ENCODE measurements around the gene NAT9.

The NAT9 gene, protein sequence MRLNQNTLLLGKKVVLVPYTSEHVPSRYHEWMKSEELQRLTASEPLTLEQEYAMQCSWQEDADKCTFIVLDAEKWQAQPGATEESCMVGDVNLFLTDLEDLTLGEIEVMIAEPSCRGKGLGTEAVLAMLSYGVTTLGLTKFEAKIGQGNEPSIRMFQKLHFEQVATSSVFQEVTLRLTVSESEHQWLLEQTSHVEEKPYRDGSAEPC

DNA sequence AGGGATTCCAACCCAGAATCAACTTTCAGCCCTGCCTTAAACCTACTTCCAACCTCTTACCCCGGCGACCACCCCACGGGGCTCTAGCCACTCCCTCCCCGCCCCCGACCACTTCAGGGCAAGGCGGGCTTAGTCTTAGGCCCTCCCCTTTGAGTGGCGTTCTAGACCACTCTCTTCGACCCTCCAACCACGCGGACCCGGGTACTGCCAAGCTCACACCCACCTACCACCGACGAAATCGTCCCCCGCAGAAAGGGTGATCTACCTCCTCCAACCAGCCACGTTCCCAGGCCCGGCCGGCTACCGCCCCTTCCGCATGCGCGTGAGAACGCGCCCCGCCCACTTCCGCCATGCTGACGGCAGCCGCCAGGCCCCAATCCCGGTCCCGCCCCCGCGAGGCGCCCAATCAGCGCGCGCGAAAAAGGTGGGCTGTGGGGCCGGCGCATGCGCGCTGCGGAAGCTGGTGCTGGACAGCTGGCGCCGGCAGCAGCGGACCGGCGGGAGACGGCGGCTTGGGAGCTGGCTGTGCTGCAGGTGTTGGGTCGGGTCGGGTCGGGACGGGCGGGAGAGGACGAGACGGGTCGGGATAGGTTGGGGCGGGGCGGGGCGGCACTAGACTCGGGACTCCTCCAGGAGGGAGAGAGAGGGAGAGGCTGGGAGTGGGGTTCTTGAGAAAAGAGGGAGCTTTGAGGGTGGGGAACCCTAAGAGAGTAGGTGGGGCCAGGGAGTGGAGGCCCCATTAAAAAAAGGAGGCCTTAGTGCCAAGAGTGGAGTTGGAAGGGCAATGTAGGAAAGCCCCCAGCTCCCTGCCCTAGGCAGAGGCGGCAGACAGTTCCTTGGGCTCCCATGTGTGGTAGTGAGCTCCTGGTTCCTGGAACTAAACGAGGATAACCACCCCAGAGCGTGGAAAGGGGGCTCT lies at the start of gene NAT9:
TSS of gene NAT9 (minus strand) at position 302 of the 919 bp plus-strand sequence. CDS start 647 bp downstream, outside the sequence.
- peak; percentile 99 for DNase-seq (ENCODE audit: low spot score)

DNA sequence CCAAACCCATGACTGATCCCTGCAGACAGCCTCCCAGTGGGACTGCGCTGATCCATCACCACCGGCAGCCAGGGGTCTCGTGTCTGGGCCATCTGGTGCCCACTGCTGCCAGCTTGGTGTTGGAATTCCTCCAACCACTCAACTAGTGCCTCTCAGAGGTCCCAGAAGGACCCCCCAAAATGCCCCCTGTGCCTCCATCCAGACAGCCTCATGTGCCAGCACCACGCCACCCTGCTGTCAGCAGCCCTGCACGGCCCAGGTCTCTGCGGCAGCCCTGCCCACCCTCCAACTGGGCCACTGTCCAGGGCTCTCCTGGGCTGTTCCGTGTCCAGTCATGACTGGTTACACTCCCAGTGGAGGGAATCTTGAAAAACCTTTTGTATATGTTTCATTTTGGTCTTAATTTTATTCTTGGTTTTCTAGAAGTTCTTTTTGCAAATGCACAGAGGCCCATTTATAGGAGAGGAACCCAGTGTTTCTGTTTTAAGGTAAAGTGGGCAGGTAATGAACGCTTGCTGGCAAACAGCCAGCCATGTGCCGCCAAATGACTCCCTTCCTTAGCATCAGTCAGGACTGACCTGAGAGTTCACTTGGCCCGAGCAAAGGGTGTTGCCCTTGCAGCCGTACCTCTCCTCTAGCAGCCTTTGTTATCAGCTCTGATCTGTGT lies 48.9 kb upstream of the NAT9 start:
- DNase-seq (ENCODE audit: low spot score): no peak

DNA sequence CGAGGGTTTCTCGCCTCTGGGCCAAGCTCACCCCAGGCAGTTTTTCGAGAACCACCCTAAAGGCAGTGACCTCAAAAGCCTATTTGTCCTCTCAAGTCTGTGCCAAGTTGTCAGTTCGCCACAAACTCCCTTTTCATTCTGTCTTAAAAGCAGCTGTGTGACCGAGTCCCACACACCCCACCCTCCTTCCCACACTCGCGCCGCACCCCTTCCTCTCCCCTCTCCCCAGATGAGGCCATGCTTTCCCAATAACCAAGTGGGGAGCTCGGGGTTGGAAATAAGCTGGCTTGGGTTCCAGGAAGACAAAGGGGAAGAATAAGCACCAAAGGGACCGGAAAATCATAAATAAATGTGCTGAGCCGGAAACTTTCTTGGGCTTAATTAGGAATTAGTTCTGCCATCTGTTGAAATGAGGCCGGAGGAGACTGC lies 46.8 kb upstream of the NAT9 start:
- no peak for DNase-seq (ENCODE audit: low spot score)

DNA sequence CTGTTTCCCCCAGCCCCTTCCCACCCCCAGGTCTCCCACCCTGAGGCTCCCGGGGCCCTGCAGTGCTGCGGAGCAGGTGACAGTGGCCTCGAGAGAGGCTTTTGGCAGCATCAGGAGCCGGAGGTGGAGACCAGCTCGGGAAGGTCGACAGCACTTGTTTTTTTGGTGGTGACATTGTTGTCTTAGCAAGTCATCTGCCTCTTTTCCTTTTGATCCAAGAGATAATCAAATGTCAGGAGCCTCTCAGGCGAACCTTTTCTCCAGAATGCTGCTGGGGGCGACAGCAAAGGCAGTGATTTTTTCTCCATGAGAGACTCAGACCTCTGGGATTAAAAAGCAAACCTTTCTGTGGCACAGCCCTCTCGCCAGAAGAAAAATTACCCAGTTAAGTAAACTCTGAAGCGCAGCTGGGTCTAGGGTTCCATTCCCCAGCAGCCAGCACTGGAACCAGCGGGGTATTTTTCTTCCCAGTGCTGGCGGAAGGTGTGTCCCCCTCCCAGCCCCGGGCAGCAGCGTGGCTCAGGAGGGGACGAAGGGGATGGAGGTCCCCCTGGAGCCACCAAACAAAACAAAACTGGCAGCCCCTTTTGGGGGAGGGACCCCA lies 46.3 kb upstream of the NAT9 start:
- DNase-seq (ENCODE audit: low spot score): no peak

DNA sequence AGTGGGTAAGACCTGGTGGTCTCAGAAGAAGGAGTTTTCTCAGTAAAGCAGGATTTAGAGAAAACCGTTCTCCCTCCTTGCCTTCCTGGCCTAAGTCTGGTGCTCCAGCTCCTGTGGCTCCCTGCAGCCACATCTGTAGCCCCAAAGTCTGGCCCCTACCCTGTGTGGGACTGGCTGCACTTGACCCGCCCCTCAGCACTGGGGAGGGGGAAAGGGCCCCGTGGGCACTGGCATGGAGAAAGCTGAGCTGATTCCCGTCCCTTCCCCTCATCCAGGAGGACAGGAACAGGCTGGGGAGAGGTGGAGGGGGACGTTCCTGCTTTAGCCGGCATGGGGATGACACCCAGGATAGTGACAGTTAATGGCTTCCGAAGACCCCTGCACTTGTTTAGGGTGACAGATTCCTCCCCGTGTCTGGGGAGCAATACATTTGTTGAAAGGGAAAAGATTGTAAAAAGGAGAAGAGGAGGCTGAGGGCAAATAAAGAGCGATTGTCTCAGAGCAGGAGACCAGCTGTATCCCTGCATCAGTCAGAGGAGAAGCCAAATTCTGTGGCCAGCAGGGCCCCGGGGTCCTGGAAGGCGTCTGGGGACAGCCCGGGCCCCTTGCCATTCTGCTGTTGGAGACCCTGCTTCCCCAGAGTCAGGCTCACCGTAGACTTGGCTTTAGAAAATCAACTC lies 45.6 kb upstream of the NAT9 start:
- DNase-seq (ENCODE audit: low spot score): no peak

DNA sequence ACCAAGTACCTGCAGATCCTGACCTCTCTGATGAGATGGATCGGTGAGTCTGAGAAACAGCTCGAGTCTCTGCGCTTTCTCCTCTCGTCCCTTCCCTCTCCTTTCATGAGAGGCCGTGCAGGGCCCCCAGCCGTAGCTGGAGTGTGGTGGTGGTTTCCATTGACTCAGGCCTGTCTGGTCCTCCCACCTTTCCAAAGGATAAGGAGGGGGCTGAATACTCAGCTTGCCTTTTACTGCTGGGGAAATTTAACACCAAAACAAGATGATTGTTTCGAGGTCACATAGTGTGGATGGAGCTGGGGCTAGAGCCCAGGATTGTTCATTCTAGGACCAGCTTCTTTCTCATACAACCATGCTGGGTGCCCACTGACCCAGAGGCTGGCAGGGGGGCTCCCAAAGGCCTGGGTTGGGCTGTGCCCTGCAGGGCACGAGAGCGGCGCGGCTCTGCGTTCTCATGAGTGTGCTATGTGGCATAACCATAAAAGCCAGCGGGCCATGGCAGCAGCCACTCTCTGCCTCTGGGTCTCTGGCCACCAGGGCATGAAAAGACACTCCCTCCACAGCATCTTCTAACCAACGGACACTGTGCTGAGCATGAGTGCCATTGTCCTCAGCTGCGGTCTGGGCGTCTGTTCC lies 43.8 kb upstream of the NAT9 start:
- DNase-seq (ENCODE audit: low spot score): no peak

DNA sequence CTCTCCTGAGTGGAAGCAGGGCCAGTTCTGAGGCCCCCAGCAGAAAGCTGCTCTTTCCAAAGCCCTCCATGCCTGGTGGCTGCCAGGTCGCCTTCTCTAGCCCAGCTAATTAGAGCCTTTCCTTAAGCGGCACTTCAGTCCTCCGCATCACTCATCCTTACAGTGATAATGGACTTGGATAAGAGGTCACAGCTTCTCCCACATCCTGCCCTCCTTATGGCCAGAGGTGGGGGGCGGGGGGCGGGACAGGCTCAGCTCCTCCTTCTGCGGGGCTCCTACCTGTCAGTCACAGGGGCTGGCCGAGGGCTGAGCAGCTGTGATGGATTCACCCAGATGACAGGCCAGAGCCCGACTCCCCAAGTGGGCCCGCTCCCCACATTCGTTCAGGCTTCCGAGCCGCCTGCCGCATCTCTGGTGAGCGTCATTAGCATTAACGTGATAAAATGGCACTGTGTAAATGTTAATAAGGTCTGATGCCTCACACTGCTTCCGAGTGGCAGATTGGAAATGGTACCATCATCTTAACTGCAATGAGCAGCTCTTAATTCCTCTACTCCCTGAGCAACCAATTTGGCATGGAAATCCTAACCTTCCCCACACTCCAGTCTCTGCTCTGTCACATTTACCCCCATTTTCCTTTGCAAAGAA lies 42.3 kb upstream of the NAT9 start:
- no peak for DNase-seq (ENCODE audit: low spot score)

DNA sequence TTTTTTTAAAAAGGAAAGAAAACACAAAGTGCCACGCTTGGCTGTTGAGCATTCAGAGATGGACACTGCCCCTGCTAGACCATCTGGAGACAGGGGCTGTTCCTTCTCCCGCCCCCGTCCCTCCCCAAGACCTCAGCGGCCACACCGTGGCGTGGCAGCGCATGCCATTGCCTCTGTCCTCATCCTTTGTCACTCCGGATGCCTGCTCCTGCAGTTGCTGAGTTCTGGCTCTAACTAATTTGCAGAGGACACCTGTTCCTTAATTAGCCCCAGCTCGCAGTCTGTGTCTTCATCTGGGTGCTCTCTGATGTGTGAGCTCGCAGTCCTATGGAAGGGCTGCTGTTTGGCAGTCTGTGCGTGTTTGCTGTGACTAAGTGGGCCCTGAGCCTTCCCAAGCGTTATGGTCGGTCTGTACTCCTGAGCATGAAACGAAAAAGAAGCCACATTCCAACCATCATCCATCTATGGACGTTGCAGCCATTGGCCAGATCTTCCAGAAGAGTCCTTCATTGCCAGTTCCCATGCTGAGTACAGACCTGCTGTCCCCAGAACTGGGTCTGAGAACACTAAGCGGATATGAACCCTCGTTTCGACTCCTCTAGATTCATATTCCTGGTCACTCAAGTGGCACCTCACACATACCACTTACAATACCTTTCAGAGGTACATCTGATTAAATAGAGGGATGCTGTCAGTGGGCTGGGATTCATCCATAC lies 40.9 kb upstream of the NAT9 start:
- no peak for DNase-seq (ENCODE audit: low spot score)

DNA sequence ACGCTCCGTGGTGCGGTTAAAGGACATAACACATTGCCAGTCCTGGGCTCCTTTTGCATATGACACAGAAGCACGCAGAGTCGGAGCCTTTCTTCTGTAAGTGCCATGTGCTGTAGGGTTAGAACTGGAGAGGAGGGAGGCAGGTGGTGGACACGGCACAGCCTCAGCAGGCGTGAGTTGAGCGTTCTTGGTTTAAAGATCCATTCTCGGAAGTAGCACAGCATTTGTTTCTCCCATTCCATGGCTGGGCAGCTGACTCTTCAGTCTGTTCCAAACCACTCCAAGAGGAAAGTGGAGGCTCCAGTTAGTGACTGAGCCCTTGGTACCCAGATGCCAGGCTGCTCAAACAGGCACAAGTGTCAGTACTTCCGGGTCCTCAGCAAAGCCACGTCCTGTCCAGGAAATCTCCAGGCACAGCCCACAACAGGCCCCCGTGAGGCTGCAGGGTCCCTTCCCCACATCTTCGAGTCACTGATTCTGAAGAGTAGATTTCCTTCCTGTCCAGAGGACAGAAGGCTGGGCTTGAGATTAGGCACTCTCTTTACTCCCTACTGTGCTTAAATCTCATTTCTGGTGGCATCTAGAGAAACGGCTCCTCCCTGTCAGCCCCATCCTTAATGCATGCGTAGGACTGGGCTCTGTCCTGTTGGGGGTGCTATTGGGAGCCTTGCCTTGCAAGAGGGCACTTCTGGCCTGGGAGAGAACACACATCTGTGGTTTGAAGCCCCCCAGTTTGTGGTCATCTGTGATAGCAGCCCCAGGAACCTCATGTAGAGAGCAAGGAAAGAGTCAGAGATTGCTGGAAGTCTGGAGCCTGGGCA lies 39.6 kb upstream of the NAT9 start:
- DNase-seq (ENCODE audit: low spot score): no peak

DNA sequence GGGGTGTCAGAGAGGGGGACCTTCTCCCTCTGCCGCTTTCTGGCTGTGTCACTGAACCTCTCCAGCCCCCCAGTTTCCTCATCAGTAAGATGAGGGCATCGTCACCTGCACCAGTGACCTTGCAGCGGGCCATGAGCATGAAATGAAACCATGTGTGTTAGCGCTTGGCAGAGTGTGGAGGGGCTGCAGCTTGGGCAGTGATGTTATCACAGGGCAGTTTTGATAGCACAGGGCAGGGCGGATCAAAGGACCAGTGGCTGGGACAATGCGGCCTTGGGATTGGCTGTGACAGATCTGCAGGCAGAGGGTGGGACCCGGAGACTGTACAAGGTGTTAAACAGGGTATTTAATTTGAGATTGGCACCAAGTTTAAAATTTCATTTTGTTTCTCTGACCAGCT lies 38.9 kb upstream of the NAT9 start:
- DNase-seq (ENCODE audit: low spot score): no peak

DNA sequence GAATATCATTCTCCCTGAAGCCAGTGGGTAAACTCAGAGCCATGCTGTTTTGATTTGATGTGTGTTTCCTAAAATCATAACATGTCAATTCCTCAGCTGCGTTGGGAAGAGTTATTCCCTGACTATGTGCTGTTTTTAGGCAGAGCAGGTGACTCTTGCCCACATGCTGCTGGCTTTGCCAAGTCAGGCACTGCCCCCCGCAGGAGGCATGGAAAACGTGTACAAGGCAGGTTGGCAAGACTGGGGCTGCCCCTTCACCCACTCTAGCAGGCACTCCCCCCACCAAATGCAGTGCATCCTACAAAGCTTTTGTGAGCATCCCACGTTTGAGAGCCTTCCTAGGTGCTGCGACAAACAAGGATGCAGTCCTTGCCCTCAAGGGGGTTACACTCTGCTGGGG lies 38.3 kb upstream of the NAT9 start:
- no peak for DNase-seq (ENCODE audit: low spot score)

DNA sequence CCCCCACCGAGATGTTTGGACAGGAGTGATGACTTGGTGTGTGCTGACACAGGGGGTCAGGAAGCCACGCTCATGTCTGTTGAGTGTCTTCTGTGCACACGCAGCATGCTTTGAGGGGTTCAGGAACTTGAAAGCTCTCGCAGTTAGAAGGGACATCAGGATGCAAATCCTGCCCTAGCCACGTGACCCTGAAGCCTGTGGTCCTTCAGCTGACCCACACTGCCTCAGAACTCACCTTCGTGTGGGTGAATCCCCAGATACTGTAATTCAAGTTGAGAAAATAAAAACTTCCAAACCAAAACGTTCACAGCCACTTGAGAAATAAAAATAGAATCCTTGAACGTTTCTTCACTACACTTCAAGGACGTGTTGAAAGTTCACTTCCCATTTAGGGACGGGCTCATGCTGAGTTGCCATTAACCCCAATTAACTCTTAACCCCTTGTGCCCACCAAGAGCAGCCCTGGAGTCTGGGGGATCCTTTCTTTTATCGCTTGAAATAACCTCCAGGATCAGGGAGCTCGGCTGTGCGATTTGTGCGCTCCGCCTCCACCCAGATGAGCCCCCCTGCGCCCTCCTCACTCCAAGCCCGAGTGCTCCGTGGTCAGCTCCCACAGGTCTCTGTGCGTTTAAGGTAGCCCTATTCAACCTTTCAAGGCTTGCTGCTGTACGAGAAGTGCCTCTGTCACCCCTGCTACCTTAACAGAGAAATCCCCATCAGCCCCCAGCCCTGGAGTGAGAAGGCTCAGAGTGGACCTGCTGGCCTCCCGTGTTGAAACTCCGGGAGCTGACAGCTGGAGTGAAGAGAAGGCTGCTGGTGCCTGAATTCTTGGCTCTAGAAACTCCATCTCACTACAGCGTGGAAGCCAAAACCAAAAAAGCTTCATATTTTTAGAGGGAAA lies 36.2 kb upstream of the NAT9 start:
- DNase-seq (ENCODE audit: low spot score): no peak

DNA sequence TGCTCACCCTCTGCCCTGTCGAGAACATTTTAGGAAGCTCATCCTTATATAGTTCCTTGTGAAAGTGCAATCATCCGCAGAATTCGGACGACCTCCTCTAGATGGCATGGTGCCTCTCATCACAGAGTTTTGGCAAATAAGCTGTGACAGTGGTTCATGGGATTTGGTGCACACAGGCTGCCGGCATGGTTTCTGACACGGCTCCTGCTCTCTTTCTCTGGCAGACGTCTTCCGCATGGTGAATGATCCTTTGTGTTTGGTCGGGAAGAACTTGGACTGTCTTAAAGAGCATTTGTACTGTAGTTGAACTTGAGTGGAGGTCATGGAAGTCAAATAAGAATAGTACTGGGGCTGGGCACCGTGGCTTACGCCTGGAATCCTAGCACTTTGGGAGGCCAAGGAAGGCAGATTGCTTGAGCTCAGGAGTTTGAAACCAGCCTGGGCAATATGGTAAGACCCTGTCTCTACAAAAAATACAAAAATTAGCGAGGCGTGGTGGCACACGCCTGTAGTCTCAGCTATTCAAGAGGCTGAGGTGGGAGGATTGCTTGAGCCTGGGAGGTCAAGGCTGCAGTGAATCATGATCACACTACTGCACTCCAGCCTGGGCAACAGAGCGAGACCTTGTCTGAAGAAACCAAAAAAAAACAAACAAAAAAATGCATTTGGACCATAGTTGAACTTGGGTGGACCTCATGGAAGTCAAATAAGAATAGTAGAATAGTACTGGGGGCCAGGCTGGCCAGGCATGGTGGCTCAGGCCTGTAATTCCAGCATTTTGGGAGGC lies 34.7 kb upstream of the NAT9 start:
- no peak for DNase-seq (ENCODE audit: low spot score)

DNA sequence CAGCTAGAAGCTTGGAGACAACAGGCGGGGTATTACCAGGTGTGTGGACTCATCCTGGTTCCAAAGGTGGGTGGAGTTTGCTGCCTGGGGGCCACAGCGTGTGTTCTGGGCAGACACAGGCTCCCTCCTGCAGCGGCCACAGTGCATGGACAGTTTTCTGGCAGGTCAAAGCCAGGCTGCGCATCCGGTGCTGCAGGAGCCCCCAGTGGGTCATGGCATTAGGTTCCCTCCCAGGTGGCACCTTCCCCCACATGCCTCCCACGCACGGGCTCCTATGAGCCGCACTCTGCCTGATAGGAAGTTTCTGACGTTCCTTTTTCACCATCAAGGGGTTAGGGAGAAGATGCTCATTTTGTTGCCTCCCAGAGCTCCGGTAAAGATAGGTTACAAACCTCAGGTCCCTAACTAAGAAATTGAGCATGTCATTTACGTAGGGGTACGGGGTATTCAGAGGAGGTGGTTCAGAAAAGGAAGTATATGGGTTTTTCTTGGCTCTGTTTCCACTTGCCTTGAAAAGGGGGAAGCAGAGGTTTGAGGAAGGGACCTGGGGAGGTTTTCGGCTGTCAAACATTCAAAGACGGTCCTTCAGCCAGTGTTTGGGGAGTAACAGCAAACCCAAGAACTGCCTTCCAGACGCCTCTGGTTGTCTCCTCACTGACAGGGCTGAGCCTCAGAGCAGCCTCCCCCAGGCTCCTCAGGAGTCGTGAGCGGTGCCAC lies 32.7 kb upstream of the NAT9 start:
- DNase-seq (ENCODE audit: low spot score): no peak

DNA sequence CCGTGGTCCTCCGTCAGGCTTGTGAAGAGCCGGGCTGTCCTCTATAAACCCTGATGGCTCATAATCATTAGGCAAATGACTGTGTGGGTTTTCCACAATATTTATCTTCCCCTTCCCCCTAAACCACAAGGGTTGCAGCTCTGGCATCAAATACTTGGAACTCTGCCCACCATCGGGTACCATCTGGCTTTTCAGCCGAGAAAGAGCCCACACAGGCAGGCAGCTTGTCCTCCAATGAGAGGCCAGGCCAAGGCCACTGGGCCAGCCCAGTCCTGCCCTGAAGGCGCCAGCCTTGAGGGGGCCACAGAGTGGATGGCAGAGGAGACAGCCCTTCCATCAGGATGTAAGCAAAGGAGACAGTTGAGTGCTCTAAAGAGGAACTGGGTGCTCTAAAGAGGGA lies 31.8 kb upstream of the NAT9 start:
- no peak for DNase-seq (ENCODE audit: low spot score)

DNA sequence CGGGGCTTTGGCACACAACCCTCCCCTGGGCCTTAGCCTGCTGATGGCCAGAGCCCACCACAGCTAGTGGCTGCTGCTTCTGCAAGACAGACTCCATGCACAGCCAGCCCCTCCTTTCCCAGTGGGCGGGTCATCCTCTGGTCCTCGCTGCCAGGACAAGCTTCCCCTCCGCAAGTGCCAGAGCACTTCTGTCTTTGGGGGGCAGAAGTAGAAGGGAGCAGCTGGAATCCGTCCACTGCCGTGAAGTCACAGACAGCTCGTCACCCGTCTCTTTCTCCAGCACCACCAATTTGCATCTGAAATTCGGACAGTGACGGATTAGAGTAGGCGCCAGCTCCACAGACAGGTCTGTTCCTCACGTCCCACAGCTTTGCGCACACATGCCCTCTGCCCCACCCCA lies 31.3 kb upstream of the NAT9 start:
- no peak for DNase-seq (ENCODE audit: low spot score)

DNA sequence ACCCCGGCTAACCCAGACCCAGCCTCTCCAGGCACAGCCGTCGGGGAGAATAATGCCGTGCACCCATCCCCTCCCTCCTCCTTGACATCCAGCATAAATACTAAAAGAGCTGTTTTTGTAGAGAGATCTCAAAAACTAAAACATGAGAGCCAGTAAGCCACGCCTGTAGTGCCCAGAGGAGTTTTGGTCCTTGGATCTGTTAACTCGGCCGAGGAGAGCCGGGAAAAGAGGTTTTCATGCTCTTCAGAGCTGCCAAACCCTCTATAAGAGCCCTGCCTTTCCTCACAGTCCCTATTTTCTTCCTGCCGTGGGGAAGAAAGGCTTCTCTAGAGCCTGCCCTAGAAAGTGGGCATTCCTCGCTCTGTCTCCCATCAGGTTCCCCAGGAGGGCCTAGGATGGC lies 30.2 kb upstream of the NAT9 start:
- no peak for DNase-seq (ENCODE audit: low spot score)

Data from LoVo (cell line).